HG03045 (cell line): Measurements from ENCODE around the gene PPP2R2C.

Source experiments
- ATAC-seq: cut with Tn5 transposase; IDR thresholded peaks from one replicate; pipeline ENCODE4 v1.9.1; 2021; ENCODE audit warnings: mild to moderate bottlenecking, moderate library complexity; ENCODE audit not compliant: unreplicated experiment

The PPP2R2C gene

GRCh38 chr4:6404611-6405396 lies 67.6 kb downstream of the PPP2R2C start:
- ATAC-seq: no peak

GRCh38 chr4:6403400-6403685 lies 69.1 kb downstream of the PPP2R2C start:
- ATAC-seq: no peak

GRCh38 chr4:6402566-6403399 lies 69.6 kb downstream of the PPP2R2C start:
- ATAC-seq: no peak

- ATAC-seq: no peak
Observed at GRCh38 chr4:6401797-6402196, 70.6 kb downstream of the PPP2R2C start.

GRCh38 chr4:6396696-6397236 lies 75.6 kb downstream of the PPP2R2C start:
- ATAC-seq: no peak

- ATAC-seq: no peak
Observed at GRCh38 chr4:6395466-6396228, 76.8 kb downstream of the PPP2R2C start.

GRCh38 chr4:6394671-6395081 lies 77.7 kb downstream of the PPP2R2C start:
- ATAC-seq: no peak

GRCh38 chr4:6393544-6394475 lies 78.6 kb downstream of the PPP2R2C start:
- ATAC-seq: no peak

- ATAC-seq: no peak
Observed at GRCh38 chr4:6393066-6393465, 79.3 kb downstream of the PPP2R2C start.

GRCh38 chr4:6392407-6392806 lies 80.0 kb downstream of the PPP2R2C start:
- no peak for ATAC-seq

GRCh38 chr4:6391852-6392188 lies 80.6 kb downstream of the PPP2R2C start:
- ATAC-seq: no peak

GRCh38 chr4:6391186-6391851 lies 81.1 kb downstream of the PPP2R2C start:
- no peak for ATAC-seq

GRCh38 chr4:6390356-6390755 lies 82.1 kb downstream of the PPP2R2C start:
- no peak for ATAC-seq

GRCh38 chr4:6389142-6389825 lies 83.1 kb downstream of the PPP2R2C start:
- no peak for ATAC-seq

- ATAC-seq: no peak
Observed at GRCh38 chr4:6388713-6389112, 83.7 kb downstream of the PPP2R2C start.

GRCh38 chr4:6387946-6388345 lies 84.5 kb downstream of the PPP2R2C start:
- ATAC-seq: no peak

GRCh38 chr4:6386091-6386490 lies 86.3 kb downstream of the PPP2R2C start:
- ATAC-seq: no peak

GRCh38 chr4:6385288-6385687 lies 87.1 kb downstream of the PPP2R2C start:
- ATAC-seq: no peak

GRCh38 chr4:6384541-6384940 lies 87.9 kb downstream of the PPP2R2C start:
- no peak for ATAC-seq
